IMR-90 (cell line): ENCODE results near the gene PPIH. TPM values are rescaled to one million over a fixed set of nuclear protein-coding genes. Genes with fewer than 3 reads are reported as not detected.
"Not testable (repeated sequence)": the region's sequence is repeated elsewhere in the genome, so short reads cannot be mapped to it uniquely, and the experiment has no call there.

Source experiments
- ATAC-seq: fragments of 200-7000 bp; cut with Tn5 transposase; 2 replicates; pipeline ENCODE4 v1.9.1; 2020; ENCODE audit warnings: low read depth, mild to moderate bottlenecking, moderate library complexity
- BruUV-seq: library from RNA; stranded (reverse); fragments of 400-500 nt; replicated peaks from 2 replicates; lab custom pipeline; 2021; lab: Mats Ljungman, UMichigan
- CTCF ChIA-PET: fragments of 300-600 bp; formaldehyde crosslinking; extraction: SDS; loops from one replicate; lab custom pipeline; 2021; ENCODE audit warnings: antibody characterized with exemption; lab: Yijun Ruan, JAX
- POLR2A ChIA-PET: fragments of 300-600 bp; sonication (Branson Sonifier 250); formaldehyde crosslinking; loops from one replicate; lab custom pipeline; 2022; ENCODE audit warnings: antibody characterized with exemption; ENCODE audit not compliant: unreplicated experiment; lab: Charles Lee
- DNase-seq: peaks from one replicate; pipeline ENCODE4 v3.0.0; 2013
- H2AFZ ChIP-seq: replicated peaks from 2 replicates; pipeline ENCODE3; 2013; ENCODE audit warnings: low read length, mild to moderate bottlenecking; ENCODE audit not compliant: poor library complexity
- H2AK5ac ChIP-seq: 2 replicates; pipeline ENCODE4 v1.6.1; 2013; ENCODE audit warnings: low read depth, low read length, inconsistent platforms
- H2AK9ac ChIP-seq: replicated peaks from 2 replicates; pipeline ENCODE3; 2013; ENCODE audit warnings: mild to moderate bottlenecking, low read depth, low read length, moderate library complexity; ENCODE audit not compliant: poor library complexity
- H2BK120ac ChIP-seq: 2 replicates; pipeline ENCODE4 v1.6.1; 2013; ENCODE audit warnings: low read depth, low read length, inconsistent platforms
- H2BK15ac ChIP-seq: 3 replicates; pipeline ENCODE4 v1.6.1; 2013; ENCODE audit warnings: low read depth, low read length, inconsistent platforms
- H2BK20ac ChIP-seq: 2 replicates; pipeline ENCODE4 v1.6.1; 2013; ENCODE audit warnings: low read depth, mild to moderate bottlenecking, inconsistent platforms, low read length, moderate library complexity
- H2BK5ac ChIP-seq: 2 replicates; pipeline ENCODE4 v1.6.1; 2013; ENCODE audit warnings: mild to moderate bottlenecking, low read depth, low read length, inconsistent platforms; ENCODE audit not compliant: poor library complexity, severe bottlenecking
- H3K14ac ChIP-seq: replicated peaks from 2 replicates; pipeline ENCODE4 v1.6.1; 2013; ENCODE audit warnings: low read depth, low read length, inconsistent platforms
- H3K18ac ChIP-seq: 2 replicates; pipeline ENCODE4 v1.6.1; 2013; ENCODE audit warnings: low read depth, low read length, control low read depth
- H3K23ac ChIP-seq: 2 replicates; pipeline ENCODE4 v1.6.1; 2013; ENCODE audit warnings: low read depth, low read length, inconsistent platforms
- H3K27ac ChIP-seq: 2 replicates; pipeline ENCODE4 v1.5.1; 2013; ENCODE audit warnings: mild to moderate bottlenecking, control low read depth, low read length; ENCODE audit not compliant: insufficient read depth
- H3K27me3 ChIP-seq: 2 replicates; pipeline ENCODE4 v1.6.1; 2013; ENCODE audit warnings: low read length; ENCODE audit not compliant: control insufficient read depth, insufficient read depth
- H3K36me3 ChIP-seq: 2 replicates; pipeline ENCODE4 v1.6.1; 2013; ENCODE audit warnings: low read length, mixed read lengths; ENCODE audit not compliant: control insufficient read depth, insufficient read depth
- H3K4ac ChIP-seq: 2 replicates; pipeline ENCODE4 v1.6.1; 2013; ENCODE audit warnings: low read depth, low read length, inconsistent platforms
- H3K4me1 ChIP-seq: 2 replicates; pipeline ENCODE4 v1.6.1; 2013; ENCODE audit warnings: low read length, mixed read lengths; ENCODE audit not compliant: control insufficient read depth, insufficient read depth
- H3K4me2 ChIP-seq: 2 replicates; pipeline ENCODE4 v1.6.1; 2013; ENCODE audit warnings: low read depth, mild to moderate bottlenecking, control low read depth, low read length, moderate library complexity
- H3K4me3 ChIP-seq: 2 replicates; pipeline ENCODE4 v1.5.1; 2013; ENCODE audit warnings: low read depth, mild to moderate bottlenecking, control low read depth, low read length, moderate library complexity; ENCODE audit not compliant: insufficient read depth
- H3K56ac ChIP-seq: 2 replicates; pipeline ENCODE4 v1.6.1; 2013; ENCODE audit warnings: low read length, inconsistent platforms; ENCODE audit not compliant: insufficient read depth; ENCODE audit errors: extremely low read depth
- H3K79me1 ChIP-seq, 2 experiments: 2 replicates each; pipeline ENCODE4 v1.6.1; 2013; ENCODE audit warnings: low read length in 2 of 2, inconsistent platforms in 1 of 2, low read depth in 1 of 2
- H3K9ac ChIP-seq: 2 replicates; pipeline ENCODE4 v1.6.1; 2013; ENCODE audit warnings: low read depth, low read length, control low read depth
- H3K9me1 ChIP-seq: 2 replicates; pipeline ENCODE4 v1.6.1; 2013; ENCODE audit warnings: low read length, inconsistent platforms; ENCODE audit not compliant: insufficient read depth
- H3K9me3 ChIP-seq: 2 replicates; pipeline ENCODE4 v1.6.1; 2013; ENCODE audit warnings: low read length; ENCODE audit not compliant: control insufficient read depth, insufficient read depth
- H4K20me1 ChIP-seq: 2 replicates; pipeline ENCODE4 v1.6.1; 2013; ENCODE audit warnings: low read length, inconsistent platforms; ENCODE audit not compliant: insufficient read depth
- H4K5ac ChIP-seq: 2 replicates; pipeline ENCODE4 v1.6.1; 2013; ENCODE audit warnings: mild to moderate bottlenecking, low read depth, low read length, control low read depth
- H4K8ac ChIP-seq, 2 experiments: 2 replicates each; pipeline ENCODE4 v1.6.1; 2013; ENCODE audit warnings: low read depth in 2 of 2, low read length in 2 of 2, control low read depth in 1 of 2, inconsistent platforms in 1 of 2
- H4K91ac ChIP-seq: 2 replicates; pipeline ENCODE4 v1.6.1; 2013; ENCODE audit warnings: low read depth, low read length, inconsistent platforms; ENCODE audit not compliant: insufficient read depth
- WGBS, 2 experiments: methylation state at CpG; one replicate each; pipeline versions ENCODE4 v1.1.5 to v1.1.7; 2013; ENCODE audit warnings: missing lambda C conversion rate in 2 of 2; ENCODE audit not compliant: insufficient read length in 1 of 2; ENCODE audit errors: extremely low coverage in 2 of 2; 5-methylcytosine and 5-hydroxymethylcytosine counted together
- dilution Hi-C: fragments of 300-500 bp; cut with HindIII; formaldehyde crosslinking; loops from one replicate; pipeline ENCODE4 v1.14.3; 2018; ENCODE audit warnings: low sequenced_read_pairs; ENCODE audit not compliant: unreplicated experiment
- in situ Hi-C: fragments of 300-500 bp; cut with MboI; formaldehyde crosslinking; loops from 3 replicates; pipeline ENCODE4 v1.14.3; 2019; ENCODE audit warnings: low sequenced_read_pairs, inconsistent platforms, mixed read lengths
- intact Hi-C: fragments of 100-400 bp; cut with micrococcal nuclease; formaldehyde crosslinking; loops from 2 replicates; pipeline ENCODE4 v1.10.0; 2022
- polyA plus RNA-seq, 3 experiments: library from polyadenylated mRNA; depleted of rRNA; stranded (reverse); fragments of >200 nt; gene quantifications; 2 replicates each; pipeline ENCODE4 v1.2.3, GENCODE V29; 2012; ENCODE audit warnings: low replicate concordance in 1 of 3
- total RNA-seq: library from RNA; depleted of rRNA; stranded (reverse); fragments of >200 nt; gene quantifications from 2 replicates; pipeline ENCODE4 v1.2.3, GENCODE V29; 2012

The PPIH gene
- total and polyA plus RNA-seq, 2 of the 4 experiments (the other 2 are of a cell fraction), result 22.4 to 52.1 TPM

DNA sequence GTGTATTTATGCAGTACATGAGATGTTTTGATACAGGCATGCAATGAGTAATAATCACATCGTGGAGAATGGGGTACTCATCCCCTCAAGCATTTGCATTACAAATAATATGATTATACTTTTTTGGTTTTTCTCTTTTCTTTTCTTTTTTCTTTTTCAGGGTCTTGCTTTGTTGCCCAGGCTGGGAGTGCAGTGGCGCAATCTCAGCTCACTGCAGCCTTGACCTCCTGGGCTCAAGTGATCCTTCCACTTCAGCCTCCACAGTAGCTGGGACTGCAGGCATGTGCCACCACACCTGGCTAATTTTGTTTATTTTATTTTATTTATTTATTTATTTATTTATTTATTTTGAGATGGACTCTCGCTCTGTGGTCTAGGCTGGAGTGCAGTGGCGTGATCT lies 37.0 kb upstream of the PPIH start:
- ATAC-seq, H3K4me3 ChIP-seq, H3K9me3 ChIP-seq, H4K5ac ChIP-seq, dilution Hi-C loops, BruUV-seq, H2BK120ac ChIP-seq, H2BK5ac ChIP-seq, H2BK15ac ChIP-seq, CTCF ChIA-PET, H3K79me1 ChIP-seq, H3K14ac ChIP-seq, POLR2A ChIA-PET, H3K4me2 ChIP-seq, intact Hi-C loops, H3K9ac ChIP-seq, H3K4ac ChIP-seq, H3K27ac ChIP-seq, in situ Hi-C loops, H3K4me1 ChIP-seq, H2AK9ac ChIP-seq, H4K8ac ChIP-seq, H3K56ac ChIP-seq, H4K20me1 ChIP-seq, H4K91ac ChIP-seq, H3K27me3 ChIP-seq, DNase-seq, H2BK20ac ChIP-seq, H2AK5ac ChIP-seq, H2AFZ ChIP-seq, H3K36me3 ChIP-seq, H3K23ac ChIP-seq, H3K18ac ChIP-seq, H3K9me1 ChIP-seq: not testable (repeated sequence)
- WGBS, 2 experiments, result 93% methylated on average over 2 of the region's 4 CpGs; no CpG with 5 or more reads in 1 of the 2 experiments

DNA sequence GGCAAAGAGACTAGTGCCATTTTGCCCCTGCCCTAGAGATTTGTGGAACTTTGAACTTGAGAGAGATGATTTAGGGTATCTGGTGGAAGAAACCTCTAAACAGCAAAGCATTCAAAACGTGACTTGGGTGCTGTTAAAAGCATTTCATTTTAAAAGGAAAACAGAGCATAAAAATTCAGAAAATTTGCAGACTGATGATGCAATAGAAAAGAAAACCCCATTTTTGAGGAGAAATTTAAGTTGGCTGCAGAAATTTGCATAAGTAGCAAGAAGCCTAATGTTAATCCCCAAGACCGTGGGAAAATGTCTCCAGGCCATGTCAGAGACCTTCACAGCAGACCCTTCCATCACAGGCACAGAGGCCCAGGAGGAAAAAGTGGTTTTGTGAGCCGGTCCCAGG lies 31.0 kb upstream of the PPIH start:
- ATAC-seq, H3K14ac ChIP-seq, H3K4ac ChIP-seq, intact Hi-C loops, H2AK5ac ChIP-seq, H3K4me3 ChIP-seq, dilution Hi-C loops, CTCF ChIA-PET, H4K5ac ChIP-seq, H4K20me1 ChIP-seq, H2BK120ac ChIP-seq, H3K4me2 ChIP-seq, H2BK15ac ChIP-seq, H3K9me1 ChIP-seq, H2AFZ ChIP-seq, H3K23ac ChIP-seq, H3K27me3 ChIP-seq, H3K56ac ChIP-seq, H3K36me3 ChIP-seq, H2BK20ac ChIP-seq, H2BK5ac ChIP-seq, DNase-seq, in situ Hi-C loops, H3K18ac ChIP-seq, H4K8ac ChIP-seq, H3K4me1 ChIP-seq, H3K79me1 ChIP-seq, H3K9ac ChIP-seq, H3K9me3 ChIP-seq, H2AK9ac ChIP-seq, POLR2A ChIA-PET, BruUV-seq, H4K91ac ChIP-seq, H3K27ac ChIP-seq: not testable (repeated sequence)
- WGBS, 2 experiments, result 20% methylated on average over 1 of the region's 3 CpGs; no CpG with 5 or more reads in 1 of the 2 experiments
